Vagina (tissue), 2 donors: ENCODE results near the gene CD101. TPM values are rescaled to one million over a fixed set of nuclear protein-coding genes. Genes with fewer than 3 reads are reported as not detected.

ENCODE experiments used
- DNase-seq, 2 donors: peaks; one replicate each; pipeline ENCODE4 v3.0.0-alpha.2; 2017; ENCODE audit errors: extremely low spot score in 2 of 2
- H3K27ac ChIP-seq: fragments of 200-600 bp; sonication (generic); one replicate; pipeline ENCODE4 v1.5.1; 2019
- H3K27me3 ChIP-seq: fragments of 200-600 bp; sonication (generic); one replicate; pipeline ENCODE4 v1.5.1; 2019
- H3K36me3 ChIP-seq, 2 donors: fragments of 200-600 bp; sonication (generic); one replicate each; pipeline ENCODE4 v1.5.1; 2017 to 2019
- H3K4me1 ChIP-seq: fragments of 200-600 bp; sonication (generic); one replicate; pipeline ENCODE4 v1.5.1; 2019
- H3K4me3 ChIP-seq, 2 donors: fragments of 200-600 bp; sonication (generic); 1 replicate in 1 of 2; 2 replicates in 1 of 2; pipeline ENCODE4 v1.5.1; 2016 to 2019
- H3K9me3 ChIP-seq: fragments of 200-600 bp; sonication (generic); one replicate; pipeline ENCODE4 v1.5.1; 2019
- CTCF ChIP-seq, 3 experiments: fragments of 450-650 bp in 2 of 3; fragments of 200-600 bp in 1 of 3; sonication (generic) in 1 of 3; IDR thresholded peaks; one replicate each; pipeline ENCODE4 v1.5.1; 2017 to 2019; ENCODE audit warnings: antibody characterized with exemption in 3 of 3, mild to moderate bottlenecking in 2 of 3, moderate library complexity in 2 of 3
- POLR2A ChIP-seq, 2 donors: fragments of 450-650 bp; IDR thresholded peaks; one replicate each; pipeline ENCODE4 v1.6.1; 2017; ENCODE audit warnings: antibody characterized with exemption in 2 of 2, mild to moderate bottlenecking in 2 of 2, moderate library complexity in 2 of 2
- POLR2AphosphoS5 ChIP-seq, 2 donors: sonication (generic); formaldehyde crosslinking; IDR thresholded peaks; one replicate each; pipeline ENCODE4 v1.9.0; 2017; ENCODE audit warnings: antibody characterized with exemption in 2 of 2, mild to moderate bottlenecking in 2 of 2, low read depth in 1 of 2; ENCODE audit not compliant: insufficient read depth in 1 of 2
- intact Hi-C: fragments of 100-400 bp; cut with DNase I; formaldehyde crosslinking; loops from one replicate; pipeline ENCODE4 v1.15.1; 2023
- total RNA-seq: library from RNA; depleted of rRNA; stranded (reverse); fragments of >200 nt; gene quantifications from one replicate; pipeline ENCODE4 v1.2.3, GENCODE V29; 2016

Gene CD101
- total RNA-seq, 1 donor from 2014 or later: 3.9 TPM

- Histone ChIP-seq H3K27me3 (no peaks in the 10 kb centered on the region), H3K9me3 (no peaks in the 10 kb centered on the region)
- intact Hi-C loops: no loop called here
Measured at GRCh38 chr1:117030271-117030877, 28.8 kb downstream of the CD101 start.

GRCh38 chr1:117032266-117032665, 30.7 kb downstream of the CD101 start:
- intact Hi-C loops: no loop called here
- no peak for DNase-seq

More at GRCh38 chr1:117030271-117030877, 28.8 kb downstream of the CD101 start:
- H3K27ac ChIP-seq: no peak overlapping the region
- no peak for DNase-seq
- H3K4me1 ChIP-seq: no peaks in the 10 kb centered on the region
- no peak overlapping the region for H3K4me3 ChIP-seq
- TF ChIP-seq POLR2AphosphoS5 (IDR thresholded peaks at IDR 0.05; ENCODE audit: insufficient read depth in 1 of 2, low read depth in 1 of 2) (no peak), POLR2A (IDR thresholded peaks at IDR 0.05) (no peak), CTCF (IDR thresholded peaks at IDR 0.05) (no peak)
- H3K36me3 ChIP-seq: no peaks in the 10 kb centered on the region

GRCh38 chr1:117032681-117033539, 31.4 kb downstream of the CD101 start:
- no peak overlapping the region for H3K4me3 ChIP-seq
- no peaks in the 10 kb centered on the region for H3K4me1 ChIP-seq
- H3K36me3 ChIP-seq: no peaks in the 10 kb centered on the region
- no peaks in the 10 kb centered on the region for H3K9me3 ChIP-seq
- TF ChIP-seq POLR2AphosphoS5 (IDR thresholded peaks at IDR 0.05; ENCODE audit: insufficient read depth in 1 of 2, low read depth in 1 of 2): no peak
- TF ChIP-seq POLR2A (IDR thresholded peaks at IDR 0.05): no peak
- no peak for TF ChIP-seq CTCF (IDR thresholded peaks at IDR 0.05)
- no peak overlapping the region for H3K27ac ChIP-seq
- no peaks in the 10 kb centered on the region for H3K27me3 ChIP-seq
- no peak for DNase-seq
- intact Hi-C loops: no loop called here

More at GRCh38 chr1:117032266-117032665, 30.7 kb downstream of the CD101 start:
- H3K4me3 ChIP-seq: no peak overlapping the region
- H3K27ac ChIP-seq: no peak overlapping the region
- no peaks in the 10 kb centered on the region for H3K36me3 ChIP-seq
- H3K4me1 ChIP-seq: no peaks in the 10 kb centered on the region
- no peak for TF ChIP-seq POLR2A (IDR thresholded peaks at IDR 0.05)
- no peaks in the 10 kb centered on the region for H3K27me3 ChIP-seq
- H3K9me3 ChIP-seq: no peaks in the 10 kb centered on the region

DNA sequence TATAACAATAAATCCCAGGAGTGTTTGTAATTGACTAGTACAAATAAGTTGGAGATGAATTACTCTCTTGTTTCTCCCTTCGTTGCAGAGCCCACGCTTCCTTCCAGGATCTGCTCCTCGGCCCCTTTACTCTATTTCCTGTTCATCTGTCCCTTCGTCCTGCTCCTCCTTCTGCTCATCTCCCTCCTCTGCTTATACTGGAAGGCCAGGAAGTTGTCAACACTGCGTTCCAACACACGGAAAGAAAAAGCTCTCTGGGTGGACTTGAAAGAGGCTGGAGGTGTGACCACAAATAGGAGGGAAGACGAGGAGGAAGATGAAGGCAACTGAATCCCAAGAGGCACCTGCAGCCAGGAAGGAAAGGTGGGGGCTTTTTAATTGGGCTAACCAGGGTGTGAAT, 32.2 kb downstream of the CD101 start:
- no peak for DNase-seq
- no peaks in the 10 kb centered on the region for H3K36me3 ChIP-seq
- no peaks in the 10 kb centered on the region for H3K27me3 ChIP-seq
- intact Hi-C loops: no loop called here
- H3K27ac ChIP-seq: no peak overlapping the region
- H3K4me3 ChIP-seq: no peak overlapping the region
- H3K4me1 ChIP-seq: no peaks in the 10 kb centered on the region
- no peaks in the 10 kb centered on the region for H3K9me3 ChIP-seq
- TF ChIP-seq POLR2AphosphoS5 (IDR thresholded peaks at IDR 0.05; ENCODE audit: insufficient read depth in 1 of 2, low read depth in 1 of 2) (no peak), CTCF (IDR thresholded peaks at IDR 0.05) (no peak), POLR2A (IDR thresholded peaks at IDR 0.05) (no peak)

DNA sequence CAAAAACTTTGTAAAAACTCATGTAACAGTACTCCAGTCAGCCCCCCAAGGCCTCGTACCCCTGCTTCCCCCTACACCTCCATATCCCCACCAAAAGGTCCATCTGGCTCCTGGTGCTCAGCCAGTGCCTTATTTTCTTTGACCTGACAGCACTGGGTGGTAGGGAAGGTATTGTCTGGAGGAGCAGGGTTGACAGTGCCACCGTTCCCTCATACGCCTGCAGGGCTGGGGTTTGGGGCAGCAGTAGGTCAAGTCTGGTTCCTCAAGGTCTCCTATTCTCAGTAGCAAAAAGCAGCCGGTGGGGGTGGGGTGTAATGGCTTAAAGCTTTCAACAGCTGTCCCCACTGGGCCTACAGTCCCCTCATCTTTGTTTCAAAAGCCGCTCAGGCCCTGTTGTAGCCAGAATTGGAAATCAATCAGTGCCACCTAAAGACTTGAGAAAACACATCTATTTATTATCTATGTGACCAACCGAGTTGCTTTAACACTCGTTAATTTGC, 33.3 kb downstream of the CD101 start:
- DNase-seq: no peak
- Histone ChIP-seq H3K36me3 (no peaks in the 10 kb centered on the region), H3K27ac (no peak overlapping the region), H3K4me1 (no peaks in the 10 kb centered on the region), H3K9me3 (no peaks in the 10 kb centered on the region), H3K27me3 (no peaks in the 10 kb centered on the region), H3K4me3 (no peak overlapping the region)
- TF ChIP-seq POLR2AphosphoS5 (IDR thresholded peaks at IDR 0.05; ENCODE audit: insufficient read depth in 1 of 2, low read depth in 1 of 2) (no peak), POLR2A (IDR thresholded peaks at IDR 0.05) (no peak), CTCF (IDR thresholded peaks at IDR 0.05) (no peak)
- intact Hi-C loops: no loop called here
